ENCODE measurements around the gene RND1. TPM values are rescaled to one million over a fixed set of nuclear protein-coding genes. Genes with fewer than 3 reads are reported as not detected.
A peak's percentile ranks its signal among the peaks of the same experiment; 100 is the strongest.

Gene RND1
- total and polyA plus RNA-seq, 2 experiments from 2014 or later: 9.3 to 10.4 TPM

GRCh38 chr12:48881686-48882314, 16.1 kb upstream of the RND1 start:
- no peaks in the 10 kb centered on the region for H3K36me3 ChIP-seq (ENCODE audit: insufficient read depth)
- Mint-ChIP-seq H3K4me1 (peaks cover 32% of the 10 kb centered on the region), H3K27ac (no peak overlapping the region), H3K36me3 (ENCODE audit: low read depth) (no peaks in the 10 kb centered on the region), H3K27me3 (ENCODE audit: insufficient read depth, low read depth, poor library complexity) (peaks cover 18% of the 10 kb centered on the region), H3K4me3 (peak overlapping the region; percentile 56), H3K9me3 (no peaks in the 10 kb centered on the region)
- peak overlapping the region; percentile 67 for H3K4me2 ChIP-seq
- TF ChIP-seq NANOG (IDR thresholded peaks at IDR 0.05; ENCODE audit: borderline replicate concordance) (no peak), ZNF462 (CRISPR knock-in tag; IDR thresholded peaks at IDR 0.05) (no peak), EZH2 (IDR thresholded peaks at IDR 0.05; ENCODE audit: low read depth, unreplicated experiment) (no peak), EZH2phosphoT487 (IDR thresholded peaks at IDR 0.05; ENCODE audit: unreplicated experiment) (no peak), JUNB (IDR thresholded peaks at IDR 0.05; ENCODE audit: unreplicated experiment) (no peak), ZNF331 (CRISPR knock-in tag; IDR thresholded peaks at IDR 0.05; ENCODE audit: low read depth) (no peak), CREB1 (CRISPR knock-in tag; IDR thresholded peaks at IDR 0.05; ENCODE audit: low read depth) (no peak), ZNF114 (CRISPR knock-in tag; IDR thresholded peaks at IDR 0.05) (no peak), REST (IDR thresholded peaks at IDR 0.05; ENCODE audit: unreplicated experiment) (no peak), CTCF (conservative IDR thresholded peaks at IDR 0.05; ENCODE audit: low read depth in 2 of 2) (no peak), STAT1 (IDR thresholded peaks at IDR 0.05; ENCODE audit: unreplicated experiment) (no peak), ETS1 (IDR thresholded peaks at IDR 0.05) (no peak), POLR2AphosphoS5 (IDR thresholded peaks at IDR 0.05; ENCODE audit: low read depth) (no peak)
- no peaks in the 10 kb centered on the region for H3K79me2 ChIP-seq (replicated peaks; ENCODE audit: insufficient read depth)
- peaks cover 10% of the 10 kb centered on the region; the same call in 1 of the 2 replicates for H3F3A ChIP-seq (replicated peaks; ENCODE audit: low read depth)
- H2AFZ ChIP-seq: peak overlapping the region; percentile 9; the same call in 1 of the 2 replicates
- H3K4me1 ChIP-seq (ENCODE audit: insufficient read depth): peaks cover 29% of the 10 kb centered on the region
- ATAC-seq (no peak), DNase-seq (ENCODE audit: low spot score) (no peak)
- no peaks in the 10 kb centered on the region for H3K9me2 ChIP-seq (ENCODE audit: insufficient read depth)
- H3K27me3 ChIP-seq (ENCODE audit: insufficient read depth): no peaks in the 10 kb centered on the region
- peak overlapping the region; percentile 44 for H3K4me3 ChIP-seq
- H4K20me1 ChIP-seq (replicated peaks; ENCODE audit: insufficient read depth): no peaks in the 10 kb centered on the region
- H3K27ac ChIP-seq (ENCODE audit: low read depth): no peak overlapping the region
